ENCODE measurements around the gene ZNF443. TPM values are rescaled to one million over a fixed set of nuclear protein-coding genes. Genes with fewer than 3 reads are reported as not detected.
A peak's percentile ranks its signal among the peaks of the same experiment; 100 is the strongest.
"Not testable (repeated sequence)": the region's sequence is repeated elsewhere in the genome, so short reads cannot be mapped to it uniquely, and the experiment has no call there.

ZNF443 gene
- total RNA-seq, 5 donors from 2014 or later (not counting 1 experiment from before 2014, with no cell fraction given), result 3.9 to 6.2 (median 4.5) TPM

DNA sequence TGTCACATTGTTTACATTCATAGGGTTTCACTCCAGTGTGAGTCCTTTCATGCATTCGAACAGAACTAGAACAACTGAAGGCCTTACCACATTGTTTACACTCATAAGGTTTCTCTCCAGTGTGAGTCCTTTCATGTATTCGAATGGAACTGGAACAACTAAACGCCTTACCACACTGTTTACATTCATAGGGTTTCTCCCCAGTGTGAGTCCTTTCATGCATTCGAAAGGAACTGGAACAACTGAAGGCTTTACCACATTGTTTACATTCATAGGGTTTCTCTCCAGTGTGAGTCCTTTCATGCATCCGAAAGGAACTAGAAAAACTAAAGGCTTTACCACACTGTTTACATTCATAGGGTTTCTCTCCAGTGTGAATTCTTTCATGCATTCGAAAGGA is 23.3 kb upstream of the ZNF443 start:
- H3K4me1 ChIP-seq (ENCODE audit: control insufficient read depth in 1 of 2, extremely low read depth in 1 of 2, insufficient read depth in 2 of 2, low read length in 2 of 2); ATAC-seq (replicated peaks in 1 of 4); H3K27ac Mint-ChIP-seq; H3K27me3 Mint-ChIP-seq; POLR2A ChIA-PET; DNase-seq; CTCF ChIA-PET; H3K4me3 ChIP-seq (ENCODE audit: control insufficient read depth in 1 of 2, extremely low read depth in 1 of 2, low read length in 1 of 2); H3K27ac ChIP-seq (ENCODE audit: low read length); H3K4me3 Mint-ChIP-seq; H3K4me1 Mint-ChIP-seq; H3K27me3 ChIP-seq (replicated peaks in 1 of 2; ENCODE audit: control insufficient read depth in 2 of 2, extremely low read depth in 1 of 2, insufficient read depth in 2 of 2, low read length in 1 of 2): not testable (repeated sequence)
- WGBS (ENCODE audit: insufficient coverage), result 85% methylated on average over 5 of the region's 6 CpGs
- peaks cover 58% of the 10 kb centered on the region for H3K36me3 Mint-ChIP-seq
- Histone ChIP-seq H3K9me3 (peaks cover 37% of the 10 kb centered on the region), H3K36me3 (ENCODE audit: control insufficient read depth in 2 of 2, extremely low read depth in 1 of 2, insufficient read depth in 1 of 2, low read length in 1 of 2) (peaks cover 12 to 26% of the 10 kb centered on the region in 2 donors)
- peaks cover 6 to 44% (median 38%) of the 10 kb centered on the region in 3 donors for H3K9me3 Mint-ChIP-seq

- H3K4me1 ChIP-seq (ENCODE audit: control insufficient read depth in 1 of 2, extremely low read depth in 1 of 2, insufficient read depth in 2 of 2, low read length in 2 of 2), result no peaks in the 10 kb centered on the region
- WGBS (ENCODE audit: insufficient coverage), result 100% methylated on average over 3 of the region's 6 CpGs
- ATAC-seq (replicated peaks in 1 of 4) (no peak), DNase-seq (no peak)
- ChIA-PET CTCF (no interaction called here), POLR2A (interaction anchor here in 1 of 2 donors (0.6 to 0.7 kb wide), 2 partner anchors 9 to 840 kb away, joined by 3 to 6 read pairs; no protein-coding TSS in a partner anchor)
- no peak overlapping the region for H3K4me3 ChIP-seq (ENCODE audit: control insufficient read depth in 1 of 2, extremely low read depth in 1 of 2, low read length in 1 of 2)
- H3K27ac ChIP-seq (ENCODE audit: low read length), result no peak overlapping the region
- Mint-ChIP-seq H3K4me1 (no peaks in the 10 kb centered on the region), H3K9me3 (peaks cover 17 to 32% (median 27%) of the 10 kb centered on the region in 3 donors), H3K27ac (no peak overlapping the region), H3K4me3 (no peak overlapping the region), H3K27me3 (no peaks in the 10 kb centered on the region), H3K36me3 (peaks cover 28% of the 10 kb centered on the region)
- H3K9me3 ChIP-seq, result peaks cover 2% of the 10 kb centered on the region
- H3K36me3 ChIP-seq (ENCODE audit: control insufficient read depth in 2 of 2, extremely low read depth in 1 of 2, insufficient read depth in 1 of 2, low read length in 1 of 2), result peaks cover 0 to 3% of the 10 kb centered on the region in 2 donors
- no peaks in the 10 kb centered on the region for H3K27me3 ChIP-seq (replicated peaks in 1 of 2; ENCODE audit: control insufficient read depth in 2 of 2, extremely low read depth in 1 of 2, insufficient read depth in 2 of 2, low read length in 1 of 2)
These were observed 12.7 kb upstream of the ZNF443 start for GRCh38 chr19:12453495-12453894.

- peaks cover 0 to 3% of the 10 kb centered on the region in 2 donors for H3K36me3 ChIP-seq (ENCODE audit: control insufficient read depth in 2 of 2, extremely low read depth in 1 of 2, insufficient read depth in 1 of 2, low read length in 1 of 2)
- no peak overlapping the region for H3K27ac Mint-ChIP-seq
- no peak overlapping the region for H3K27ac ChIP-seq (ENCODE audit: low read length)
- H3K27me3 ChIP-seq (replicated peaks in 1 of 2; ENCODE audit: control insufficient read depth in 2 of 2, extremely low read depth in 1 of 2, insufficient read depth in 2 of 2, low read length in 1 of 2), result no peaks in the 10 kb centered on the region
- POLR2A ChIA-PET, result no interaction called here
- no peaks in the 10 kb centered on the region for H3K4me1 ChIP-seq (ENCODE audit: control insufficient read depth in 1 of 2, extremely low read depth in 1 of 2, insufficient read depth in 2 of 2, low read length in 2 of 2)
- CTCF ChIA-PET, result no interaction called here
- no peaks in the 10 kb centered on the region for H3K4me1 Mint-ChIP-seq
- H3K36me3 Mint-ChIP-seq, result peaks cover 17% of the 10 kb centered on the region
- H3K4me3 ChIP-seq (ENCODE audit: control insufficient read depth in 1 of 2, extremely low read depth in 1 of 2, low read length in 1 of 2), result no peak overlapping the region
- H3K4me3 Mint-ChIP-seq, result no peak overlapping the region
- H3K9me3 Mint-ChIP-seq, result peaks cover 11 to 28% (median 24%) of the 10 kb centered on the region in 3 donors
- no peak for ATAC-seq (replicated peaks in 1 of 4)
- peaks cover 2% of the 10 kb centered on the region for H3K9me3 ChIP-seq
- H3K27me3 Mint-ChIP-seq, result no peaks in the 10 kb centered on the region
- no peak for DNase-seq
- WGBS (ENCODE audit: insufficient coverage), result 78% methylated on average over 10 of the region's 10 CpGs
These were observed 10.0 kb upstream of the ZNF443 start for GRCh38 chr19:12450844-12451243.

GRCh38 chr19:12448808-12449207 is 8.0 kb upstream of the ZNF443 start:
- H3K4me1 Mint-ChIP-seq, result no peaks in the 10 kb centered on the region
- peaks cover 18 to 36% (median 21%) of the 10 kb centered on the region in 3 donors for H3K9me3 Mint-ChIP-seq
- 79% methylated on average over 2 of the region's 2 CpGs for WGBS (ENCODE audit: insufficient coverage)
- Histone ChIP-seq H3K9me3 (peaks cover 2% of the 10 kb centered on the region), H3K36me3 (ENCODE audit: control insufficient read depth in 2 of 2, extremely low read depth in 1 of 2, insufficient read depth in 1 of 2, low read length in 1 of 2) (no peaks in the 10 kb centered on the region), H3K27me3 (replicated peaks in 1 of 2; ENCODE audit: control insufficient read depth in 2 of 2, extremely low read depth in 1 of 2, insufficient read depth in 2 of 2, low read length in 1 of 2) (no peaks in the 10 kb centered on the region), H3K27ac (ENCODE audit: low read length) (no peak overlapping the region), H3K4me1 (ENCODE audit: control insufficient read depth in 1 of 2, extremely low read depth in 1 of 2, insufficient read depth in 2 of 2, low read length in 2 of 2) (no peaks in the 10 kb centered on the region), H3K4me3 (ENCODE audit: control insufficient read depth in 1 of 2, extremely low read depth in 1 of 2, low read length in 1 of 2) (no peak overlapping the region)
- H3K27ac Mint-ChIP-seq, result no peak overlapping the region
- H3K4me3 Mint-ChIP-seq, result no peak overlapping the region
- no peak for DNase-seq
- no peak for ATAC-seq (replicated peaks in 1 of 4)
- peaks cover 17% of the 10 kb centered on the region for H3K36me3 Mint-ChIP-seq
- ChIA-PET CTCF (no interaction called here), POLR2A (no interaction called here)
- no peaks in the 10 kb centered on the region for H3K27me3 Mint-ChIP-seq

DNA sequence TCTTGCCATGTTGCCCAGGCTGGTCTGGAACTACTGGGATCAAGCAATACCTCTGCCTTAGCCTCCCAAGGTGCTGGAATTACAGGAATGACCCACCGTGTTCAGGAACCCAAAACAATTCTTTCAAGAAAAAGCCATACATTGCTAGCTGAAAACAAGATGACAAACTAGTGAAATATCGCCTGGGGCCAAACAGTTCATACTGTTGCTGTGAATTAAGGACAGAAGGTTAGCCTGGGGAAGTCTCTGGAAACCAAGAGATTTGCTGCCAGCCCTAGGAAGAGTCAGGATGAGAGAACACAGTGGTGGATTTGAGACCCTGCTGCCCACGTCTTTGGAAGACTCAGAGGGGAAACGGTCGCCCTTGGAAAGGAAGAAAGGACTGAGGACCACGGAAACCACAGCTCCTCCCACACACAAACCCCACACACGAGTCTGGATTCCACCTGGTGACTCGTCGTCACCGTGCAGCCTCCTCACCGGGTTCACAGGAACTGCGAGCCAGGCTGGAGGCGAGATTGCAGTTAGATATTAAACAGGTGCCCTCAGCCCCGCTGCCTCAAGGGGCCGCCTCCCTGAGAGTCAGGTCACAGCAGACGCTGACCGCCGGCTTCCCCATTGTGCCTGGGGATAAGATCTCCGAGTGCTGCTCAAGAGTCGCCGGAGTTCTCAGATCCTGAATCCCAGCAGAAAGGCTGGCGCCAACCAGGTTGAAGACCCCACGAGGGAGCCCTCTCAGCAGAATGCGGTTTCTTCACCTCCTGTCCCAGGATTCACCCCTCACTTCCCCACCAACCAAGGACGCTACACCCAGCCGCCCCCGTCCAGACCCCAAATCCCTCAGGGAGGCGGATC is 908 bp downstream of the ZNF443 start:
- Histone ChIP-seq H3K4me3 (ENCODE audit: control insufficient read depth in 1 of 2, extremely low read depth in 1 of 2, low read length in 1 of 2) (peak overlapping the region; percentile 82 to 91), H3K4me1 (ENCODE audit: control insufficient read depth in 1 of 2, extremely low read depth in 1 of 2, insufficient read depth in 2 of 2, low read length in 2 of 2) (peaks cover 3 to 14% of the 10 kb centered on the region in 2 experiments)
- under 1% methylated on average over 16 of the region's 28 CpGs for WGBS (ENCODE audit: insufficient coverage)
- Mint-ChIP-seq H3K4me3 (peak overlapping the region; percentile 100), H3K9me3 (peaks cover 11 to 23% (median 12%) of the 10 kb centered on the region in 3 donors), H3K27ac (peak overlapping the region; percentile 67 to 75), H3K4me1 (peaks cover 18 to 24% (median 24%) of the 10 kb centered on the region in 3 donors)
- H3K9me3 ChIP-seq; POLR2A ChIA-PET; H3K27me3 Mint-ChIP-seq; H3K36me3 ChIP-seq (ENCODE audit: control insufficient read depth in 2 of 2, extremely low read depth in 1 of 2, insufficient read depth in 1 of 2, low read length in 1 of 2); H3K36me3 Mint-ChIP-seq; H3K27ac ChIP-seq (ENCODE audit: low read length); H3K27me3 ChIP-seq (replicated peaks in 1 of 2; ENCODE audit: control insufficient read depth in 2 of 2, extremely low read depth in 1 of 2, insufficient read depth in 2 of 2, low read length in 1 of 2): not testable (repeated sequence)
- peak in 25 of 35 experiments; percentile 1 to 66 (median 12) for DNase-seq
- CTCF ChIA-PET, result interaction anchor here in 1 of 2 donors (1.2 kb wide), 1 partner anchor 107 kb away, joined by 3 read pairs; the partner anchor contains the start of gene ZNF563
- ATAC-seq (replicated peaks in 1 of 4), result peak in 3 of 4 experiments; percentile 7 to 16 (median 13)

GRCh38 chr19:12430726-12431299 is 10.0 kb downstream of the ZNF443 start:
- WGBS (ENCODE audit: insufficient coverage), result 100% methylated on average over 2 of the region's 6 CpGs
- H3K36me3 ChIP-seq (ENCODE audit: control insufficient read depth in 2 of 2, extremely low read depth in 1 of 2, insufficient read depth in 1 of 2, low read length in 1 of 2), result peaks cover 0 to 11% of the 10 kb centered on the region in 2 donors
- H3K9me3 ChIP-seq; H3K4me1 ChIP-seq (ENCODE audit: control insufficient read depth in 1 of 2, extremely low read depth in 1 of 2, insufficient read depth in 2 of 2, low read length in 2 of 2); ATAC-seq (replicated peaks in 1 of 4); H3K27ac Mint-ChIP-seq; H3K4me1 Mint-ChIP-seq; H3K27me3 ChIP-seq (replicated peaks in 1 of 2; ENCODE audit: control insufficient read depth in 2 of 2, extremely low read depth in 1 of 2, insufficient read depth in 2 of 2, low read length in 1 of 2); DNase-seq; CTCF ChIA-PET; H3K27me3 Mint-ChIP-seq; H3K4me3 Mint-ChIP-seq; POLR2A ChIA-PET; H3K4me3 ChIP-seq (ENCODE audit: control insufficient read depth in 1 of 2, extremely low read depth in 1 of 2, low read length in 1 of 2); H3K27ac ChIP-seq (ENCODE audit: low read length): not testable (repeated sequence)
- H3K36me3 Mint-ChIP-seq, result peaks cover 63% of the 10 kb centered on the region
- H3K9me3 Mint-ChIP-seq, result peaks cover 20 to 50% (median 34%) of the 10 kb centered on the region in 3 donors
